HG02840 (cell line): ENCODE results near the gene RAB11FIP4.

Source experiments
- ATAC-seq: cut with Tn5 transposase; IDR thresholded peaks from one replicate; pipeline ENCODE4 v1.9.1; 2021; ENCODE audit warnings: mild to moderate bottlenecking, moderate library complexity, moderate number of reproducible peaks; ENCODE audit not compliant: unreplicated experiment, low FRiP score

RAB11FIP4 gene

GRCh38 chr17:31404028-31404949 lies 12.8 kb downstream of the RAB11FIP4 start:
- no peak for ATAC-seq

DNA sequence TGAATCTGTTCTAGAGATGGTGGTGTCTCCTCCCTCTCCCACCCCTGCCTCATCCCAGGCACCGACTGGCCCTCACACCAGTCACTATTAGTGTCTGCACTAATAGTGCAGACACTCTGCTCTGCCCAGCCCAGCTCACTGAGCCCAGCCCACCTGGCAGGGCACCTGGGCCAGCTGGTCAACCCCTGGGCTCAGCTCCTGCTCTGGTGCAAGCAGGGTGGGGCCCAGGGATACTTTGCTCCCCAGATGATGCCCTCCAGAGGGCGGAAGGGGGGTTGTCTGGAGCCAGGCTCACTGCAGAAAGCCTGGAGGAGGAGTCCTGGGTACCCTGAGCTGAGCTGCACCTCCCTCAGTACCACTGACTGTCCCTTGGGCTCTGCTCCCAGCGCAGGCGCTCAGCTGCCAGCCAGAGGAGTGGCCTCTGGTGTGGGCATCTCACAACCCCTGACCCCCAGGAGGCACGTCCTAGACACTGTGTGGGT lies 14.5 kb downstream of the RAB11FIP4 start:
- no peak for ATAC-seq

- no peak for ATAC-seq
These were observed 17.1 kb downstream of the RAB11FIP4 start for GRCh38 chr17:31408586-31408985.

DNA sequence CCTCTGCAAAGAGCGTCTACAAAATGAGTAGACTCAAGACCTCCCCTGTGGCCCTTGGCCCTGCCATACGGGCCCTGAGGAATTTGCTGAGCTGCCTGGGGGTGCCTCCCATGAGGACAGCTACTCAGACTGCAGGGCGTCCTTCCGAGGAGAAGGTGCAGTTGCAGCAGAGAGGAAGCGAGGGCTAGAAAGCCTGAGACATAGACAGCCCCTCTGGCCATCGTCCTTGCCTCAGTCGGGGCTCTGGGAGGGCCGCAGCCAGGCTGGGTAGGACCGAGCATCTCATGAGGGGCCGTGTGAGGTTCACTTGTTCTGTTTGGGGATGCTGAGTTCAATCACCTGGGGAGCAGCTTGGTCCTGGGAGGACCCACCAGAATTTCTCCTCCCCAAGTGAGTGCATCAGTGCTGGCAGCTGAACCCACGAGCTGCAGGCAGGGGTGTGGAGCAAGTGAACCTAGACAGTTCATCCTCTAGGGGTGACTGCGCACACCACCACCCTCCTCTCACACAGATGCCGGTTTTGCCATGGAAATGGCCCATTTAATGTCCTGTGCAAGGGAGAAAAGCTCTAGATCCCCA lies 20.3 kb downstream of the RAB11FIP4 start:
- no peak for ATAC-seq

DNA sequence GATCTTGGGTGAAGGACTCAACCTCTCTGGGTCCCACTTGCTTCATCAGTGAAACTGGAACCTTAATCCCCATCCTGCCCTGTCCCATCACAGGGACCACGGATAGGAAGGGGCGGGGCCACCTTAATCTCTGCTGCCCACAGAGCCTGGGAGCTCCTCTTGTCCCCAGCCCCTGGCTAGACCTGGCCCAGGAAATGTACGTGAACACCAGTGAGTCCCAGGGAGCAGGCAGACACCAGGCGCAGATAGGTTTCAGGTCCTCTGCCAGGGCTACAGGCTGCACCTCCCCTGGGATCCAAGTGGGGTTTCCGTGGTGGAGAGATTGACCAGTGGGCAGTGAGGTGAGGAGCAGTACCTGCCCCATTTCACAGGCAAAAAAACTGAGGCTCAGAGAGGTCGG lies 21.0 kb downstream of the RAB11FIP4 start:
- no peak for ATAC-seq

GRCh38 chr17:31413081-31413799 lies 21.8 kb downstream of the RAB11FIP4 start:
- ATAC-seq, result no peak

GRCh38 chr17:31413874-31414549 lies 22.5 kb downstream of the RAB11FIP4 start:
- no peak for ATAC-seq

DNA sequence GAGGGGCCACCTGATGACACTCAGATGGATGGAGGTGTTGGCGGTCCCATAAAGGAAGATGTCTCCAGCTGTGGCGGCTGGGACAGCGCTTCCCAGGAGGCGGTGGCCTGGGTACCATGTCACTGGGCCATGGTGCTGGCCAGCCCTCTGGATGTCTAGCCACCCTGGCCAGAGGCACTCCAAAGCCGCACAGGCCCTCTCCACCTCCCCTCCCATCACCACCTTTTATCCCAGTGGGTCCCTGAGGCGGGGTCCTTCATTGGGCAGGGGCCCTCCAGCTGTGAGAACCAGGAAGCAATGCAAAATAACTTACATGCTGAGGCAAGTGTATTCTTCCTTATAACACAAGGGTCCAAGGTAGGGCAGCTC lies 23.1 kb downstream of the RAB11FIP4 start:
- ATAC-seq, result no peak

- no peak for ATAC-seq
These were observed 23.6 kb downstream of the RAB11FIP4 start for GRCh38 chr17:31415004-31415454.

GRCh38 chr17:31415640-31416502 lies 24.4 kb downstream of the RAB11FIP4 start:
- ATAC-seq, result no peak

GRCh38 chr17:31416503-31416923 lies 25.0 kb downstream of the RAB11FIP4 start:
- no peak for ATAC-seq

DNA sequence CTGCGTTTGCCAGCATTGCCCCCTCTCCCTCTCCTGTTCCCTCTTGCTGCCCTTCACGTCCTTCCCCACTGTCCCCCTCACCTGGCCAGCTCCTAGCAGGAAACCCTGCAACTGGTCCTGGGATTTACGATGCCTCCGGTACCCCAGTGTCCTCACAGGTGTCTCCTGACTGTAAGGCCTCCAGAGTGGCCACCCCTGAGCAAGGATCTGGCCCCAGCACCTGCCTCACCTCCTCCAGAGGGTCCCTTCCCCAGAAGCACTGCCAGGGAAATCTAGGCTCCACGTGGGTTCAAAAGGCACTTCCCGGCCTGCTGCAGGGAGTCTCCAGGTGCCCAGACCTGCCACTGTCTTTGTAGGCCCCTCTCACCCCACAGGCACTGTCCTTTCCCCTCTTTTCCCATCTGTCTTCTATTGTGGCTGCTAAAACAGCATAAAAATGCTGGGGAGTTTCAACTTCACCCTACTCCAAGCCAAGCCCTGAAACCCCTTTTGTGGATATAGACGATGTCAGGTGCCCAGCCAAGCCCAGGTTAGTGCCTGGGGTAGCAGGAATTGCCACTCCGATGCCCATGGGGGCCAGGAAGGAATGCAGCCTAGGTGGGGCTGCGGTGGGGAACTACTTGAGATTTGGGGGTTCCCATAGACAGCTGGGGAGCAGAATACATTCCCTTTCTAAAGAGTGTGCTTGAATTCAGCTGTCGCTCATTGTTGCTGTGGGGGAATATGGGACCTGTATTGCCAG lies 25.7 kb downstream of the RAB11FIP4 start:
- ATAC-seq, result no peak

DNA sequence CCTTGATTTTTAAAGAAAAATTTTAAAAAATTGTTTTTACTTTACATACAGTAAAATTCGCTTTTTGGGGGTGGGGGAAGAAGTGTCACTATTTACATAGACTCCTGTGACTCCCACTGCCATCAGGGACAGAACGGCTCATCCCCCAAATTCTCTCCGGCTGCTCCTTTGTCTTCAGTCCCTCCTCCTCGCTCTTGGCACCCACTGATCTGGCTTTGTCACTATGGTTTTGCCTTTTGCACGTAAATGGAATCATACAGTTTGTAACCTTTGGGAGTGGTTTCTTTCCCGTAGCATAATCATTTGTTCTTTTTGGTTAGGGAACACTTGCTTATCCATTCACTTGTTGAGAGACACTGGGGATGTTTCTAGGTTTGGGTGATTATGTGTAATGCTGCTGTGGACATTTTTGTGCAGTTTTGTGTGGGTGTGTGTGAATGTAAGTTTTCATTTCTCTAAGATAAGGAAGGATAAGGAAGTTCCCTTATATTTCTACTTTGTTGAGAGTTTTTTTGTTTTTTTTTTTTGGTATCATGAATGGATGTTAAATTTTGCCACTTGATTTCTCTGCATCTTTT lies 27.4 kb downstream of the RAB11FIP4 start:
- ATAC-seq, result no peak

DNA sequence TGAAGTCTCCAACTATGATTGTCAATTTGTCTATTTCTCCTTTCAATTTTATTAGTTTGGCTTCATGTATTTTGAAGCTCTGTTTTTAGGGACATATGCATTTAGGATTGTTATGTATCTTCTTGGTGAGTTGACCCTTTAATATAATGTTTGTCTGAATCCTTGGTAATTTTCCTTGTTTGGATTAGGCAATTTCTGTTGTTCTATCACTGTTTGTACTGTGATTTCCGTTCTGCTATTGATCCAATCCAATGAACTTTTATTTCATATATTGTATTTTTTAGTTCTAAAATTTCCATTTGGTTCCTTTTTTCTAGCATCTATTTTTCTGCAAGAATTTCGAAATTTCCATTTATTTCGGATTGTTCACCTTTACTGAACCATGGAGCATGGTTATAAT lies 31.0 kb downstream of the RAB11FIP4 start:
- no peak for ATAC-seq

DNA sequence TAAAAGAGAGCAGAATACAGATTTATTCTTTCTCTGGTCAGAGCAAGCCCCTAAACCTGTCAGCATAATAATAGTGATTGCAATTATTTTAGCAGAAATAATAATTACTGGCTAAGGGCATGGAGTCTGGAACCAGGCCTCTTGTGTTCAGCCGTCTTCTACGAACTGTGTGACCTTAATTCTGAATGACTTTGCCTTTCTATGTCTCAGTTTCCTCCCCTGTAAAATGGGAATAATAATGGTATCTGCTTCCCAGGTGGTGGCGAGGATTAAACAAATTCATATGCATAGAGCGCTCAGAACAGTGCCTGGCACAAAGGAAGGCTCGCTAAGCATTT lies 33.4 kb downstream of the RAB11FIP4 start:
- ATAC-seq, result no peak

DNA sequence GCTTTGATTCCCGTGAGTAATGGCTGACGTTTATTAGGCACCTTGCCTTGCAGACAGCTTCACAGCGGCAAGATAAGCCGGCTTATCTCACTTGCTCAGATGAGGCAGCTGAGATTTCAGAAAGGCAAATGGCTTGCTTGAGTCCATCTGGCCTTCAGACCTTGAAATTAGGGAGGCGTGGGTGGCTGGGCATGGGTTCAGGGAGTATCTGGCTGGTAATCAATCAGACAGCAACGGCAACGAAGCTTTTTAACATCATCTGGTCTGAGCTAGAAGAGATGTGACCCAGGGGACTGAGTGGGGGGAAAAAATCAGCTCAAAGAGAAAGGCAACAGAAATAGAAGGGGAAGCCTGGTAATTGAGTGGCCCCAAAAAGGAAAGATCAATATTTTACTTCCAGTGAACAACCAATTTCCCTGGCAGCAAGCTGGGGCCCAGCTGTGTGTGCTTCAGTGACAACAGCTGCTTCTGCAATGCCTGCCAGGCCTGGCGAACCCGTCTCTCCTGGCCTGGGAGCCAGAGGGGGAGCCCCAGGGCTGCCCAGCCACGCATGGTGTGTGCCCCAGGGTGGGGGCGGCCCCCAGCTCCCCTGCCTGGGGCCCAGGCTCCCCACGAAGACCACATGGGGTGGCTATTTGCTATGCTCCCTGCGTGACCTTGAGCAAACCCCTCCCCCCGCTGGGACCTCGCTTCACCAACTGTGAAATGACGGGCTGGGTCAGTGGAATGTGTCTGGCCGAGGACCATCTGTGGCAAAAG lies 34.0 kb downstream of the RAB11FIP4 start:
- no peak for ATAC-seq

GRCh38 chr17:31427684-31428083 lies 36.2 kb downstream of the RAB11FIP4 start:
- ATAC-seq, result no peak

- no peak for ATAC-seq
These were observed 36.6 kb downstream of the RAB11FIP4 start for GRCh38 chr17:31428111-31428510.
